Measurements from ENCODE around the gene PTPRJ.
A peak's percentile ranks its signal among the peaks of the same experiment; 100 is the strongest.

Gene PTPRJ

GRCh38 chr11:48096588-48097525 is 116.5 kb downstream of the PTPRJ start:
- Histone ChIP-seq H3K27me3 (ENCODE audit: control insufficient read depth, insufficient read depth, low read length) (no peaks in the 10 kb centered on the region), H3K4me1 (ENCODE audit: control insufficient read depth, insufficient read depth, low read length) (peaks cover 12% of the 10 kb centered on the region), H3K4me2 (ENCODE audit: low read length) (no peak overlapping the region), H3K9me3 (replicated peaks; ENCODE audit: low read length) (no peaks in the 10 kb centered on the region), H3K4me3 (ENCODE audit: low read length) (no peak overlapping the region), H3K36me3 (ENCODE audit: insufficient read depth, low read length) (no peaks in the 10 kb centered on the region), H3K9ac (ENCODE audit: low read depth, low read length) (no peak overlapping the region)

GRCh38 chr11:48098024-48098423 is 117.7 kb downstream of the PTPRJ start:
- H3K4me3 ChIP-seq (ENCODE audit: low read length): no peak overlapping the region
- no peaks in the 10 kb centered on the region for H3K9me3 ChIP-seq (replicated peaks; ENCODE audit: low read length)
- H3K4me2 ChIP-seq (ENCODE audit: low read length): no peak overlapping the region
- no peaks in the 10 kb centered on the region for H3K36me3 ChIP-seq (ENCODE audit: insufficient read depth, low read length)
- H3K9ac ChIP-seq (ENCODE audit: low read depth, low read length): no peak overlapping the region
- H3K27me3 ChIP-seq (ENCODE audit: control insufficient read depth, insufficient read depth, low read length): no peaks in the 10 kb centered on the region
- peaks cover 12% of the 10 kb centered on the region for H3K4me1 ChIP-seq (ENCODE audit: control insufficient read depth, insufficient read depth, low read length)

GRCh38 chr11:48099916-48100446 is 119.6 kb downstream of the PTPRJ start:
- Histone ChIP-seq H3K4me1 (ENCODE audit: control insufficient read depth, insufficient read depth, low read length) (peaks cover 12% of the 10 kb centered on the region), H3K9me3 (replicated peaks; ENCODE audit: low read length) (no peaks in the 10 kb centered on the region)

GRCh38 chr11:48101044-48101733 is 120.8 kb downstream of the PTPRJ start:
- Histone ChIP-seq H3K27me3 (ENCODE audit: control insufficient read depth, insufficient read depth, low read length) (no peaks in the 10 kb centered on the region), H3K4me3 (ENCODE audit: low read length) (no peak overlapping the region), H3K36me3 (ENCODE audit: insufficient read depth, low read length) (no peaks in the 10 kb centered on the region), H3K4me1 (ENCODE audit: control insufficient read depth, insufficient read depth, low read length) (peaks cover 8% of the 10 kb centered on the region), H3K9ac (ENCODE audit: low read depth, low read length) (no peak overlapping the region), H3K4me2 (ENCODE audit: low read length) (no peak overlapping the region), H3K9me3 (replicated peaks; ENCODE audit: low read length) (no peaks in the 10 kb centered on the region)

More at GRCh38 chr11:48099916-48100446, 119.6 kb downstream of the PTPRJ start:
- Histone ChIP-seq H3K4me2 (ENCODE audit: low read length) (no peak overlapping the region), H3K9ac (ENCODE audit: low read depth, low read length) (no peak overlapping the region), H3K36me3 (ENCODE audit: insufficient read depth, low read length) (no peaks in the 10 kb centered on the region), H3K4me3 (ENCODE audit: low read length) (no peak overlapping the region), H3K27me3 (ENCODE audit: control insufficient read depth, insufficient read depth, low read length) (no peaks in the 10 kb centered on the region)

- Histone ChIP-seq H3K4me1 (ENCODE audit: control insufficient read depth, insufficient read depth, low read length) (peaks cover 4% of the 10 kb centered on the region), H3K4me3 (ENCODE audit: low read length) (no peak overlapping the region), H3K9me3 (replicated peaks; ENCODE audit: low read length) (no peaks in the 10 kb centered on the region), H3K4me2 (ENCODE audit: low read length) (no peak overlapping the region), H3K36me3 (ENCODE audit: insufficient read depth, low read length) (no peaks in the 10 kb centered on the region), H3K27me3 (ENCODE audit: control insufficient read depth, insufficient read depth, low read length) (no peaks in the 10 kb centered on the region), H3K9ac (ENCODE audit: low read depth, low read length) (no peak overlapping the region)
These were observed 121.6 kb downstream of the PTPRJ start for GRCh38 chr11:48101958-48102357.

GRCh38 chr11:48103621-48104567 is 123.5 kb downstream of the PTPRJ start:
- Histone ChIP-seq H3K4me1 (ENCODE audit: control insufficient read depth, insufficient read depth, low read length) (peaks cover 10% of the 10 kb centered on the region), H3K27me3 (ENCODE audit: control insufficient read depth, insufficient read depth, low read length) (no peaks in the 10 kb centered on the region), H3K4me2 (ENCODE audit: low read length) (no peak overlapping the region), H3K9me3 (replicated peaks; ENCODE audit: low read length) (no peaks in the 10 kb centered on the region), H3K9ac (ENCODE audit: low read depth, low read length) (no peak overlapping the region), H3K4me3 (ENCODE audit: low read length) (no peak overlapping the region), H3K36me3 (ENCODE audit: insufficient read depth, low read length) (no peaks in the 10 kb centered on the region)

- Histone ChIP-seq H3K27me3 (ENCODE audit: control insufficient read depth, insufficient read depth, low read length) (no peaks in the 10 kb centered on the region), H3K9ac (ENCODE audit: low read depth, low read length) (no peak overlapping the region), H3K9me3 (replicated peaks; ENCODE audit: low read length) (no peaks in the 10 kb centered on the region), H3K4me3 (ENCODE audit: low read length) (no peak overlapping the region), H3K36me3 (ENCODE audit: insufficient read depth, low read length) (no peaks in the 10 kb centered on the region), H3K4me1 (ENCODE audit: control insufficient read depth, insufficient read depth, low read length) (peaks cover 16% of the 10 kb centered on the region), H3K4me2 (ENCODE audit: low read length) (no peak overlapping the region)
These were observed 124.2 kb downstream of the PTPRJ start for GRCh38 chr11:48104568-48104924.

GRCh38 chr11:48105096-48105990 is 125.0 kb downstream of the PTPRJ start:
- Histone ChIP-seq H3K4me1 (ENCODE audit: control insufficient read depth, insufficient read depth, low read length) (peaks cover 19% of the 10 kb centered on the region), H3K27me3 (ENCODE audit: control insufficient read depth, insufficient read depth, low read length) (no peaks in the 10 kb centered on the region), H3K9ac (ENCODE audit: low read depth, low read length) (no peak overlapping the region), H3K9me3 (replicated peaks; ENCODE audit: low read length) (no peaks in the 10 kb centered on the region), H3K4me3 (ENCODE audit: low read length) (no peak overlapping the region), H3K4me2 (ENCODE audit: low read length) (no peak overlapping the region), H3K36me3 (ENCODE audit: insufficient read depth, low read length) (no peaks in the 10 kb centered on the region)

GRCh38 chr11:48106166-48106565 is 125.8 kb downstream of the PTPRJ start:
- H3K4me3 ChIP-seq (ENCODE audit: low read length): no peak overlapping the region
- no peaks in the 10 kb centered on the region for H3K27me3 ChIP-seq (ENCODE audit: control insufficient read depth, insufficient read depth, low read length)
- no peak overlapping the region for H3K4me2 ChIP-seq (ENCODE audit: low read length)
- no peaks in the 10 kb centered on the region for H3K36me3 ChIP-seq (ENCODE audit: insufficient read depth, low read length)
- no peak overlapping the region for H3K9ac ChIP-seq (ENCODE audit: low read depth, low read length)
- no peaks in the 10 kb centered on the region for H3K9me3 ChIP-seq (replicated peaks; ENCODE audit: low read length)
- peaks cover 19% of the 10 kb centered on the region for H3K4me1 ChIP-seq (ENCODE audit: control insufficient read depth, insufficient read depth, low read length)

GRCh38 chr11:48107188-48107704 is 126.9 kb downstream of the PTPRJ start:
- Histone ChIP-seq H3K27me3 (ENCODE audit: control insufficient read depth, insufficient read depth, low read length) (no peaks in the 10 kb centered on the region), H3K4me2 (ENCODE audit: low read length) (peak overlapping the region; percentile 14), H3K4me1 (ENCODE audit: control insufficient read depth, insufficient read depth, low read length) (peaks cover 19% of the 10 kb centered on the region), H3K36me3 (ENCODE audit: insufficient read depth, low read length) (no peaks in the 10 kb centered on the region), H3K9ac (ENCODE audit: low read depth, low read length) (no peak overlapping the region), H3K9me3 (replicated peaks; ENCODE audit: low read length) (no peaks in the 10 kb centered on the region), H3K4me3 (ENCODE audit: low read length) (no peak overlapping the region)

All from skeletal muscle satellite cell (primary cell).